ENCODE measurements around the gene KIF6. TPM values are rescaled to one million over a fixed set of nuclear protein-coding genes. Genes with fewer than 3 reads are reported as not detected.

KIF6 gene
- total and polyA plus RNA-seq, 2 of the 8 experiments (the other 6 are each of a cell fraction or from before 2014, with no cell fraction given) = 0.53 to 0.65 TPM

GRCh38 chr6:39432330-39433025 is 292.7 kb downstream of the KIF6 start (continued):
- no peak for TF ChIP-seq E2F6 (IDR thresholded peaks at IDR 0.05)
- no peak for TF ChIP-seq CEBPB (IDR thresholded peaks at IDR 0.05; ENCODE audit: low read depth, low read length)
- TF ChIP-seq RNF2 (IDR thresholded peaks at IDR 0.05; ENCODE audit: borderline replicate concordance, low read depth, low read length, missing control alignments, poor library complexity, severe bottlenecking) = no peak
- no peak for TF ChIP-seq HDAC2 (IDR thresholded peaks at IDR 0.05; ENCODE audit: borderline replicate concordance in 1 of 2, low read depth in 2 of 2, low read length in 2 of 2)
- TF ChIP-seq JUN (IDR thresholded peaks at IDR 0.05; ENCODE audit: low read depth, low read length) = no peak

All from H1 (cell line).